ENCODE measurements around the gene EPRS1. TPM values are rescaled to one million over a fixed set of nuclear protein-coding genes. Genes with fewer than 3 reads are reported as not detected.

Gene EPRS1
- total RNA-seq (10 to 100 TPM; 66.0 to 96.7 (median 73.3) TPM), polyA plus RNA-seq (10 to 100 TPM; 40.5 to 42.4 TPM)
- long read RNA-seq, donor 1, full-length matches to known transcripts: 7 of 101 reads
- long read RNA-seq, donor 1, partial matches to known transcripts: 91 of 101 reads
- long read RNA-seq, donor 1, other reads (novel, unspliced or antisense): 3 of 101 reads
- long read RNA-seq, donor 2, full-length matches to known transcripts: 1 of 121 reads
- long read RNA-seq, donor 2, partial matches to known transcripts: 110 of 121 reads
- long read RNA-seq, donor 2, other reads (novel, unspliced or antisense): 10 of 121 reads
- long read RNA-seq, donor 3, full-length matches to known transcripts: 5 of 362 reads
- long read RNA-seq, donor 3, partial matches to known transcripts: 337 of 362 reads
- long read RNA-seq, donor 3, other reads (novel, unspliced or antisense): 20 of 362 reads

- Histone ChIP-seq H3K4me3 (peak within 1 kb of the TSS; percentile 63 to 98 (median 78)), H3K4me1 (peaks cover 0 to 33% (median 16%) of the 10 kb centered on the region in 9 donors), H3K9me3 (no peaks in the 10 kb centered on the region), H3K27me3 (no peaks in the 10 kb centered on the region), H3K36me3 (peaks cover 0 to 14% (median 0%) of the 10 kb centered on the region in 9 donors), H3K27ac (peak within 1 kb of the TSS; percentile 47 to 89 (median 82))
- 0% methylated on average over 71 of the region's 71 CpGs for WGBS, 2 donors
- peak; percentile 59 to 88 (median 80) for TF ChIP-seq CTCF (IDR thresholded peaks at IDR 0.05)
- DNase-seq (peak; percentile 93 to 95), ATAC-seq (peak; percentile 99 to 100 (median 99))
- intact Hi-C loops (cut with DNase I): loop anchor here in 2 of 10 donors (5.0 kb wide), 1 partner anchor 41 kb away; the partner anchor contains the start of gene BPNT1 (in 2 of the 2)
Measured at GRCh38 chr1:220046052-220046930, at the start of gene EPRS1. Gene EPRS1 (minus strand): TSS chr1:220046505. CDS start chr1:220046388, 117 bp downstream.

GRCh38 chr1:220094016-220094911 lies 48.0 kb upstream of the EPRS1 start, which contains the start of gene IARS2:
Gene IARS2 (plus strand): TSS chr1:220094132. CDS start chr1:220094217, 85 bp downstream.
- 2 to 3% methylated on average over 59 to 73 of the region's 73 CpGs for WGBS, 2 donors
- ATAC-seq: peak; percentile 93 to 97 (median 95)
- intact Hi-C loops (cut with DNase I): loop anchor here in 1 of 10 donors (5.0 kb wide), 1 partner anchor 178 kb away; the partner anchor contains the start of gene RAB3GAP2

More at GRCh38 chr1:220094016-220094911, 48.0 kb upstream of the EPRS1 start, which contains the start of gene IARS2:
- no peak for TF ChIP-seq CTCF (IDR thresholded peaks at IDR 0.05)
- Histone ChIP-seq H3K27me3 (no peaks in the 10 kb centered on the region), H3K9me3 (no peaks in the 10 kb centered on the region), H3K36me3 (peaks cover 0 to 34% (median 15%) of the 10 kb centered on the region in 9 donors), H3K4me3 (peak within 1 kb of the TSS; percentile 80 to 100 (median 94)), H3K27ac (peak within 1 kb of the TSS; percentile 75 to 93 (median 88)), H3K4me1 (peaks cover 0 to 29% (median 19%) of the 10 kb centered on the region in 9 donors)
- peak; percentile 88 to 91 for DNase-seq

Data from heart right ventricle (tissue), 16 donors.